ENCODE measurements around the gene ORMDL3.
"Not testable (repeated sequence)": the region's sequence is repeated elsewhere in the genome, so short reads cannot be mapped to it uniquely, and the experiment has no call there.

Gene ORMDL3

DNA sequence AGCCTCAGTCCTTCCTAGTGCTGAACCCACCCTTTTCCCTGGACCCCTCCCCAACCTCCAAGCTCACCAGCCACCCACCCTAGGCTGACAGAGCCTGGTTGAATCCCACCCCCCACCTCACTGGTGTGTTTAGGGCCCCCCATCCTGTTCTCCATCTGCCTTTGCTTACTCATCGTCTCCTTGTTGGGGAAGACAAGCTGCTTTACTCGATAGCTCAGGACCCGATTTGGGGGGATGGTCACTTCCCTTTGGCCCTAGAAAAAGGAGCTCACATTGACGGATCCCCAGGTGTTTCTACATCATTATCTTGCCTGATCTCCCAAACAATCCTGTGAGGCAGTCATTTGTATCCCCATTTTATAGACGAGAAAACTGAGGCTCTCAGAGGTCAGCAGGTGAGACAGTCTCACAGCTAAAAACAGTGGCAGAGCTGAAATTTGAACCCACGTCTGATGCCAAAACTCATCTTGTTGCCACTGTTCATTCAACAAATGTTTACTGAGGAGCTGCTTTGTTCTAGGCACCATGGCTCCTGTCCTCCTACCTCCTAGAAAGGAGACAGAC, 18.5 kb downstream of the ORMDL3 start:
- no peak for ATAC-seq (ENCODE audit: low read depth)

DNA sequence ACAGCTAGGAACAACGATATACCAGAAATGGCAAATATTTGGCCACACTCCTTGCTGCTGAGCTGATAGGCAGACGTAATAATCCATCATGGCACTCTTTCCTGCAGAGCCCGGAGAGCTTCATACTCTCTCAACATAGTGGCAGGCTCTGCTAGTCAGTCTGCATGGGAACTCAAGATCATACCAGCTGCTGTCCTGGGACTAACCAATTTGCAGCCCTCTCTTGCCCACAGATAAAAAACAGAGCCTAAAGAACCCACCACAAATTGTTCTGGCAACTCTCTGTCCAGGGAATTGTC, 22.5 kb downstream of the ORMDL3 start:
- no peak overlapping the region for H3K27ac ChIP-seq (ENCODE audit: poor library complexity, severe bottlenecking)
- no peaks in the 10 kb centered on the region for H3K9me3 ChIP-seq (ENCODE audit: severe bottlenecking)
- no peak overlapping the region for H3K4me3 ChIP-seq (ENCODE audit: severe bottlenecking)
- H3K36me3 ChIP-seq (ENCODE audit: low read depth) = no peaks in the 10 kb centered on the region
- TF ChIP-seq, protein P1, sequence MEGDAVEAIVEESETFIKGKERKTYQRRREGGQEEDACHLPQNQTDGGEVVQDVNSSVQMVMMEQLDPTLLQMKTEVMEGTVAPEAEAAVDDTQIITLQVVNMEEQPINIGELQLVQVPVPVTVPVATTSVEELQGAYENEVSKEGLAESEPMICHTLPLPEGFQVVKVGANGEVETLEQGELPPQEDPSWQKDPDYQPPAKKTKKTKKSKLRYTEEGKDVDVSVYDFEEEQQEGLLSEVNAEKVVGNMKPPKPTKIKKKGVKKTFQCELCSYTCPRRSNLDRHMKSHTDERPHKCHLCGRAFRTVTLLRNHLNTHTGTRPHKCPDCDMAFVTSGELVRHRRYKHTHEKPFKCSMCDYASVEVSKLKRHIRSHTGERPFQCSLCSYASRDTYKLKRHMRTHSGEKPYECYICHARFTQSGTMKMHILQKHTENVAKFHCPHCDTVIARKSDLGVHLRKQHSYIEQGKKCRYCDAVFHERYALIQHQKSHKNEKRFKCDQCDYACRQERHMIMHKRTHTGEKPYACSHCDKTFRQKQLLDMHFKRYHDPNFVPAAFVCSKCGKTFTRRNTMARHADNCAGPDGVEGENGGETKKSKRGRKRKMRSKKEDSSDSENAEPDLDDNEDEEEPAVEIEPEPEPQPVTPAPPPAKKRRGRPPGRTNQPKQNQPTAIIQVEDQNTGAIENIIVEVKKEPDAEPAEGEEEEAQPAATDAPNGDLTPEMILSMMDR (IDR thresholded peaks at IDR 0.05; ENCODE audit: poor library complexity, severe bottlenecking) = no peak
- no peaks in the 10 kb centered on the region for H3K27me3 ChIP-seq (ENCODE audit: insufficient read depth, poor library complexity, severe bottlenecking)
- ATAC-seq (ENCODE audit: low read depth) = no peak
- no peaks in the 10 kb centered on the region for H3K4me1 ChIP-seq (ENCODE audit: insufficient read depth, poor library complexity, severe bottlenecking)
- no peak for DNase-seq (ENCODE audit: low spot score)

More for the DNA sequence above, 18.5 kb downstream of the ORMDL3 start:
- TF ChIP-seq, protein P1 (IDR thresholded peaks at IDR 0.05; ENCODE audit: poor library complexity, severe bottlenecking) = no peak
- Histone ChIP-seq H3K4me1 (ENCODE audit: insufficient read depth, poor library complexity, severe bottlenecking) (no peaks in the 10 kb centered on the region), H3K36me3 (ENCODE audit: low read depth) (no peaks in the 10 kb centered on the region), H3K9me3 (ENCODE audit: severe bottlenecking) (no peaks in the 10 kb centered on the region), H3K4me3 (ENCODE audit: severe bottlenecking) (no peak overlapping the region), H3K27ac (ENCODE audit: poor library complexity, severe bottlenecking) (no peak overlapping the region), H3K27me3 (ENCODE audit: insufficient read depth, poor library complexity, severe bottlenecking) (no peaks in the 10 kb centered on the region)
- DNase-seq (ENCODE audit: low spot score) = no peak

DNA sequence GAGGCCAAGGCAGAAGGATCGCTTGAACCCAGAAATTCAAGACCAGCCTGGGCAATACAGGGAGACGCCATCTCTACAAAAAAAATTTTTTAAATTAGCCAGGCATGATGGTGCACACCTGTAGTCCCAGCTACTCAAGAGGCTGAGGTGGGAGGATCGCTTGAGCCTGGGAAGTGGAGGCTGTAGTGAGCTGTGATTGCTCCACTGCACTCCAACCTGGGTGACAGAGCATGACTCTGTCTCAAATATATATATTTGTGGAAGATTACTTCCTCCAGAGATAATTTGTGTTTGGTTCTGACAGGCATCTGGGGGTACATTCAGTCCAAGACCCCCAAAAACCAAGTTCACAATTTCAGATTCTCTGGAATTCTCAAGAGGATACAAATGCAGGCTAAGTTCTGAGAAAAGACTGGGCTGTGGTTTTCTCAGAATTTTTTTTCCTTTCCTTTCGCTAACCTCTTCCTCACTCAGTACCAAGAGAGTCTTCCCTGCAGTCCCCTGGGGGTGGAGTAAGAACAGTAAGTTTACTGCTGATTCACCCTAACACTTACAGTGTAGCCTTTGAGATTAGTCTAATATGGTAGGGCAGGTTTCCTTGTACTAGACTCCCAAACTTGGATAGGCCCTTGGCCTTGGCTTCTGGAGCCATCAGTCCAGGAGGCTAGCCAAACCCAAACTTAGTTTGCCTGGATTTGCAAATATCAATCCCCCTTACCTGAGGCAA, 24.1 kb downstream of the ORMDL3 start:
- Histone ChIP-seq H3K27ac (ENCODE audit: poor library complexity, severe bottlenecking) (no peak overlapping the region), H3K27me3 (ENCODE audit: insufficient read depth, poor library complexity, severe bottlenecking) (no peaks in the 10 kb centered on the region), H3K36me3 (ENCODE audit: low read depth) (no peaks in the 10 kb centered on the region), H3K9me3 (ENCODE audit: severe bottlenecking) (peaks cover 2% of the 10 kb centered on the region), H3K4me1 (ENCODE audit: insufficient read depth, poor library complexity, severe bottlenecking) (no peaks in the 10 kb centered on the region), H3K4me3 (ENCODE audit: severe bottlenecking) (no peak overlapping the region)
- DNase-seq (ENCODE audit: low spot score) (no peak), ATAC-seq (ENCODE audit: low read depth) (no peak)
- TF ChIP-seq, protein P1 (IDR thresholded peaks at IDR 0.05; ENCODE audit: poor library complexity, severe bottlenecking) = no peak

DNA sequence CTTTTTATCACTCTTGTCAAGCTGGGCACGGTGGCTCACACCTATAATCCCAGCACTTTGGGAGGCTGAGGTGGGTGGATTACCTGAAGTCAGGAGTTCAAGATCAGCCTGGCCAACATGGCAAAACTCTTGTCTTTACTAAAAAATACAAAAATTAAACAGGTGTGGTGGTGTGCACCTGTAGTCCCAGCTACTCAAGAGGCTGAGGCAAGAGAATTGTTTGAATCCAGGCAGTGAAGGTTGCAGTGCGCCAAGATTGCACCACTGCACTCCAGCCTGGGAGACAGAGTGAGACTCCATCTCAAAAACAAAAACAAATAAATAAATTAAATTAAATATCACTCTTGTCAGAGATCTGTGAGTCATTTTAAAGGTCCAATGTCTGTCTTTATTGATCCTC, 25.4 kb downstream of the ORMDL3 start:
- not testable (repeated sequence) for H3K9me3 ChIP-seq (ENCODE audit: severe bottlenecking); H3K36me3 ChIP-seq (ENCODE audit: low read depth); DNase-seq (ENCODE audit: low spot score); H3K27ac ChIP-seq (ENCODE audit: poor library complexity, severe bottlenecking); ATAC-seq (ENCODE audit: low read depth); H3K27me3 ChIP-seq (ENCODE audit: insufficient read depth, poor library complexity, severe bottlenecking); H3K4me1 ChIP-seq (ENCODE audit: insufficient read depth, poor library complexity, severe bottlenecking); H3K4me3 ChIP-seq (ENCODE audit: severe bottlenecking)

DNA sequence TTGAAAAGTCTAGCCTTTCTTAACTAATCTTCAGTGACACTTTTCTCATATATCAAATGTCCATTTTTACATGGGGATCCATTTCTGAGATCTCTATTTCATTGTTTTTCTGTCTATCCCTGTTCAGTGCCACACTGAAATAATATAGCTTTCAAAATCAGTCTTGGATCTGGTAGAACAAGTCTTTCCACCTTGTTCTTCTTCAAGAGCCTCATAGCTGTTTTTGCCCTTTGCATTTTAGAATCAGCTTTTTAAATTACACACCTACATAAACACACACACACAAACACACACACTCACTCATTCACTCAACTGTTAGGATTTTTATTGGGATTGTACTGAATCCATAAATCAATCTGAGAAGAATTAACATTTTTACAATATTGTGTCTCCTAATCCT, 28.2 kb downstream of the ORMDL3 start:
- Histone ChIP-seq H3K4me1 (ENCODE audit: insufficient read depth, poor library complexity, severe bottlenecking) (no peaks in the 10 kb centered on the region), H3K4me3 (ENCODE audit: severe bottlenecking) (no peak overlapping the region), H3K36me3 (ENCODE audit: low read depth) (no peaks in the 10 kb centered on the region), H3K27ac (ENCODE audit: poor library complexity, severe bottlenecking) (no peak overlapping the region), H3K27me3 (ENCODE audit: insufficient read depth, poor library complexity, severe bottlenecking) (no peaks in the 10 kb centered on the region), H3K9me3 (ENCODE audit: severe bottlenecking) (peaks cover 2% of the 10 kb centered on the region)
- ATAC-seq (ENCODE audit: low read depth) = no peak
- DNase-seq (ENCODE audit: low spot score) = no peak
- TF ChIP-seq, protein P1 (IDR thresholded peaks at IDR 0.05; ENCODE audit: poor library complexity, severe bottlenecking) = no peak

Measured in RWPE2 (cell line).